Measurements from ENCODE around the gene PRAC2.

- TF ChIP-seq ESRRA (CRISPR knock-in tag; IDR thresholded peaks at IDR 0.05; ENCODE audit: low read depth) (no peak), ZNF615 (CRISPR knock-in tag; IDR thresholded peaks at IDR 0.05; ENCODE audit: borderline replicate concordance) (no peak), ZNF121 (CRISPR knock-in tag; IDR thresholded peaks at IDR 0.05) (no peak), CREB1 (IDR thresholded peaks at IDR 0.05) (no peak), CREB1 (CRISPR knock-in tag; IDR thresholded peaks at IDR 0.05) (no peak), CTCF (CRISPR knock-in tag; IDR thresholded peaks at IDR 0.05) (no peak), ARID2 (CRISPR knock-in tag; IDR thresholded peaks at IDR 0.05; ENCODE audit: borderline replicate concordance) (no peak), GZF1 (CRISPR knock-in tag; IDR thresholded peaks at IDR 0.05) (no peak), EZH2 (conservative IDR thresholded peaks at IDR 0.05; ENCODE audit: low read depth, low read length) (no peak), IRF9 (CRISPR knock-in tag; IDR thresholded peaks at IDR 0.05; ENCODE audit: borderline replicate concordance) (no peak), ZNF232 (CRISPR knock-in tag; IDR thresholded peaks at IDR 0.05; ENCODE audit: borderline replicate concordance) (no peak), POLR2AphosphoS2 (IDR thresholded peaks at IDR 0.05; ENCODE audit: low read depth, low read length) (no peak), MAX (IDR thresholded peaks at IDR 0.05) (no peak), ZNF710 (CRISPR knock-in tag; IDR thresholded peaks at IDR 0.05; ENCODE audit: borderline replicate concordance) (no peak), ARNT (IDR thresholded peaks at IDR 0.05) (no peak)
Measured at GRCh38 chr17:48718227-48718760, 4.7 kb upstream of the PRAC2 start.

All from HepG2 (cell line).